Left renal cortex interstitium (tissue), 4 donors: ENCODE data around the gene AUTS2. TPM values are rescaled to one million over a fixed set of nuclear protein-coding genes. Genes with fewer than 3 reads are reported as not detected.
"Not testable (repeated sequence)": the region's sequence is repeated elsewhere in the genome, so short reads cannot be mapped to it uniquely, and the experiment has no call there.

ENCODE experiments used
- DNase-seq, 4 donors: peaks; one replicate each; pipeline ENCODE4 v3.0.0-alpha.2; 2013; ENCODE audit warnings: low read depth in 4 of 4, low spot score in 2 of 4, missing footprints in 1 of 4
- polyA plus RNA-seq, 4 donors: library from polyadenylated mRNA; unstranded; fragments of 120-200 nt; gene quantifications; one replicate each; pipeline ENCODE4 v1.2.1, GENCODE V29; 2013; ENCODE audit not compliant: insufficient read length in 4 of 4

The AUTS2 gene
- polyA plus RNA-seq, 4 donors, result 56.5 to 144 (median 82.8) TPM

DNA sequence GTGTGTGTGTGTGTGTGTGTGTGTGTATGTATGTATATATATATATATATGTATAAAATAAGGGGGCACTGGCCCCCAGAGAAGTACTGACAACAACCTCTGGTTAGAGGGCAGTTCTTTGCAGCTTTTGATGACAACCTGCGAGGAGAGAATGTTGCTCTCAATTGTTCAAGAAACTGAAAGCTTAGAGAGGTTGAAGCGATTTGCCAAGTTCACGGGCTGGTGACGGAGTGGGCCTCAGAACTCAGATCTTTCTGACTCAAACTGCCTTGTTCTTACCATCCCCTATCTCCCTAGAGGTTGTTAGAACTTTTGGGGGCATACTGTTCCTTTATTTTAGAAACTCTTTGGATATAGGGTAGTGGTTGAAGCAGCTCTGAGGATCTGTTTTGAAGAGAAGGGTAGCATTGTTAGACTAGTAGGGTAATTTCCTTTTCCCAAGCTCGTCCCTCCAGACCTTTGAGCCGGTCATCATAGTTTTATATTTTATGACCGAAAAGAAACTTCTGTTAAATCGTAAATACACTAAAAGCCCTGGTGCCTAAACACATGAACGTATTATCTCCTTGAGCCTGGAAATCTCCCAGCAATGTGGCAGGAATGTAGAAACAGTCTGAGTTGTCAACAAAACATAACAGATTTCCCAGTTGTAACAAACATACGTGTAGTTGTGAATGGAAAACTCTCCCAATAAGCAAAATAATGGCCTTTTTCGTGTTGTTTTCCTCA lies 992.0 kb downstream of the AUTS2 start:
- no peak for DNase-seq

DNA sequence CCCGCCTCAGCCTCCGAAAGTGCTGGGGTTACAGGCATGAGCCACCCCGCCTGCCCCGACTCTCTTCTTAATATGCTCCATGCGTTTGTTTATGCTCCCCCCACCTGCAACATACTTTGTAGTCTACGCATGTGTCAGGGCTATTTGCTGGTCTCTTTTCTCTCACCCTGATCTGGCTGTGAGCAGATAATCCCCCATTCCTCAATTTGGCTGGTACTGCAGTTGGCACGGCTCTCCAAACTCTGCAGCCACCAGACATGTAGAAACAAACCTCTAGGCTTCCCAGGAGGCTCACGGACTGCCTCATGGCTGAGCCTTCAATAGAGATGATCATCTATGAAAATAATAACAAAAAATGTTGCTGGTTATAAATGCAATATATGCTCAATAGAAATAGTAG lies 993.4 kb downstream of the AUTS2 start:
- no peak for DNase-seq

DNA sequence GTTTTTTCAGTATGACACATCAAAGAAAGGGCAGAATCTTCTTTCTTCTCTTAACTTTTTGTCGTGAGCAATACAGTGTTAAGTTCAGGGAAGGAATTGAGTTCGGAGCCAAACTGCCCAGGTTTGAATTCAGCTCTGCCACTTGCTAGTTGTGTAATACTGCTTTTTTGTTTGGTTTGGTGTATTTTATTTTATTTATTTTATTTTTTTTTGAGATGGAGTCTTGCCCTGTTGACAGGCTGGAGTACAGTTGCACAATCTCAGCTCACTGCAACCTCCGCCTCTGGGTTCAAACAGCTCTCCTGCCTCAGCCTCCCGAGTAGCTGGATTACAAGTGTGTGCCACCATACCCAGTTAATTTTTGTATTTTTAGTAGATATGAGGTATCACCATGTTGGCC lies 993.9 kb downstream of the AUTS2 start:
- DNase-seq, result no peak

DNA sequence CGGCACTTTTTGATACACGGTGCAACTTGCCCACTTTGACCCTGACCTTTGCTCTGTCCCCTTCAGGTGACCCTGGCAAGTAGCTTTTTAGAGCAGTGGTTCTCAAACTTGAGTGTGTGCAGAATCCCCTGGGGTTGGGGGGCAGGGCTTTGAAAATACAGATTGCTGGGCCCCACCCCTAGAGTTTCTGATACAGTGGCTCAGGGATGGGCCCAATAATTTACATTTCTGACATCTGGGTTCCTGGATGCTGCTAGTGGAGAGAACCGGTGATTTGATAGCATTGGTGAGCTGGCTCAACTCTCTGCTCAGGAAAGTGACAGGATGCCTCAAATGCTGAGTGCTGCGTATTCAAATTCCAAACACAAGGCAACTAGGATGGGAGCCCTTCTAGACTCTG lies 995.9 kb downstream of the AUTS2 start:
- no peak for DNase-seq

DNA sequence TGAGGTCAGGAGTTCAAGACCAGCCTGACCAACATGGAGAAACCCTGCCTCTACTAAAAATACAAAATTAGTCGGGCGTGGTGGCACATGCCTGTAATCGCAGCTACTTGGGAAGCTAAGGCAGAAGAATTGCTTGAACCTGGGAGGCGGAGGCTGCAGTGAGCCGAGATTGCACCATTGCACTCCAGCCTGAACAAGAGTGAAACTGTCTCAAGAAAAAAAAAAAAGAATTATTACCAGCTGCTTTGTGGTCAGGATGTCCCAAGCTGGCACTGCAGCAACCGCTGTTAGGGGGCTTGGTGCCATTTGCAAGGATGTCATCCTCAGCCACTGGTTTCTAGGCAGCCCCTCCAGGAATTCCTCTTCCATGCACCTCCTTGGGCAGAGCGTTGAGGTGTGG lies 996.6 kb downstream of the AUTS2 start:
- not testable (repeated sequence) for DNase-seq

DNA sequence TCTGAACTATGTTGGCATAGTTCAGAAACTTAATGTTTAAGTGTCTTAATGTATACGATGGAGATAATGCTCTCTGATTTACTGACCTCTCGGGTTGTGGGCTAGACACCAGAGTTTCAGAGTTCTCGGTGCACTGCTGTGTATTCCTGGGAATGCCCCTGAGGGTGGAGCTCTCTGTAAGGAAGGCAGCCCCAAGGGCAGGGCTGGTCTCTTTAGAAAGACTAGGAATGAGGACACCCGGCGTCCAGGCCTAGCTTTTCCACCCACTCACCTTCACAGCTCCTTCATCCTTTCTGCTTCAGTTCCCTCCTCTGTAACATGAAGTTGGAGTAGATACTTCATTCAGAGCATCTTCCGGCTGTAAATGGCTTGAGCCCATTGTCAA lies 997.1 kb downstream of the AUTS2 start:
- no peak for DNase-seq

DNA sequence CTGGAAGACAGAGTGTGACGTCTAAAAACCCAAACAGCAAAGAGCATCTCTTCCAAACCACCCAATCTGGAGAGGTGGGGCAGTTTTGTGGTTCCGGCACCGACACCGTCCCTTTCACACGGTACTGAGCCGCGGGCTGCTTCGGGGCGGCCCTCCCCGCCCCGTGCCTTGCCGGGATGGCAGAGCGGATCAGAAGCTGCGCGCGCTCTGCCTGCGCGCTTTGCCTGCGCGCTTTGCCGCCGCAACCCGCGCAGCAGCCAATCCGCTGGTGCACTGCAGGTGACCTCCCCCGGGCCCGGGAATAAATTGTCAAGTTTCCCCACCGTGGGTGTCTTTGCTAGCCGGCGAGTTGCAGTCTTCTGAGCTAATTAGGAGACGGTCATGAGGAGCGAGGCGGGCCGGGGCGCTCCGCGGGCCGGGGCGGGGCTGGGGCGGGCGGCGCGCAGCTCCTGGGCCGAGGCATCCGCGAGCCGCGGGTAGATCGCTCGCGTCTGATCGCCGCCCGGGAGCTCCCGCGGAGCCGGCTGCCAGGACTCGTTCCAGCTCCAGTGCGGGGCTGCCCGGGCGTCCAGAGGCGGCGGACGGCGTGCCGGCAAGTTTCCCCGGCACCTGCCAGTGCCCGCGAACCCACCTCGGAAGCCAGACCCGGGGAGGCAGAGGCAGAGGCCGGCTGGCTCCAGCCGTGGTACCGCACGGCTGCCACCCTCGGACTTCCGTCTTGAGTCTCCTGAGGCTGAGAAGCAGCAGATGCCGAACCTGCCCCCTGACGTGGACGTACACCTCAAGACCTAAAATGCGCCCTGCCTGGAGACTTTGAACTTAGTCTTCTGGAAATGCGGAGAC lies 997.7 kb downstream of the AUTS2 start:
- DNase-seq, result no peak

DNA sequence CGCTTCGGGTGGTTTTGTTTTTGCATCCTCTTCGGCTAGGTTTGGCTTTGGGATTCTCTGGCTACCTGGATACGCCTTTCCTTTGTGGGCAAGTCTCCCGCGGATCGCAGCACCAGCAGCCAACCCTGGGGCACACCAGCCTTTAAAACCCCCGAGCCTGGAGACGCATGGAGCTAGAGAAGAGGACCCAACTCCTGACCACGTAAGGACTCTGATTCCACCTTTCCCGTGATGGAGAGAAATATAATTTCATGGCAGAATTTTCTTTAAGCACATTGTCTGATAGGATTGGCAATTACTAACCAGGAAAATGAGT lies 998.3 kb downstream of the AUTS2 start:
- DNase-seq, result no peak

DNA sequence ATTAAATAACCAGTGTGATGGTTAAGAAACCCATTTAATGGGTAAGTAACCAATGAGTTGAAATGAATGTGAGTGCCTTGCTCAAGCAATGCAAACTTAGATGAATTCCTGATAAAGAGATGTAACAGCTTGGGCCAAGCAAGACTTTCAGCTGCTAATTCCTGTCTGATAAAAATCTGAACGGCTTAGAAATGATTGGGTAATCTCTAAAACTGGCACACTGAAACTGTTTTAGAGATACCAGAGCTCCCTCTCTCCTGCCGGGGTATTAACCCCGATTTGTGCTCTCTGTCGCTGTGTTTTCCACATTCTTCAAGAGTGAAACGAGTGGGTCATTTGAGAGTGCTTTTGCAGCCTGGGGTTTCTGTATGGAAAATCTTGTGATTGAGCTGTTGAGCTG lies 998.8 kb downstream of the AUTS2 start:
- no peak for DNase-seq

DNA sequence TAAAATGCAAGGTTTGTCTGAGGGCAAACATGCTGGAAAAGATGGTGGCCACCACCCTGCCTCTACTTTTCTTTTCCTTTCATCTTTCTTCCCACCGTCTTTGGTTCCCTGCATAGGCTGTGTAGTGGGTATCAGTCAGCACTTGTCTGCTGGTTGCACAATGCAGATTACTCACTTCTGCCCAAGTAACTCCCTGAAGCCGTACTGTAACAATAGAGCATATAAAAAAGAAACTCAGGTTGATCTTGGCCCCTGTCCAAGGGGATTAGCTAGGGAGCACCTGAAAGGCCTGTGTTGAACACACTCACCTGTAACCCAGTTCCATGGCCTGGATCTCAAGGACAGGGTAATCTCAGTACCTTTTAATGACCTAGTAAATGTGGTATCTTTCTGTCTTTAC lies 1000.7 kb downstream of the AUTS2 start:
- no peak for DNase-seq

DNA sequence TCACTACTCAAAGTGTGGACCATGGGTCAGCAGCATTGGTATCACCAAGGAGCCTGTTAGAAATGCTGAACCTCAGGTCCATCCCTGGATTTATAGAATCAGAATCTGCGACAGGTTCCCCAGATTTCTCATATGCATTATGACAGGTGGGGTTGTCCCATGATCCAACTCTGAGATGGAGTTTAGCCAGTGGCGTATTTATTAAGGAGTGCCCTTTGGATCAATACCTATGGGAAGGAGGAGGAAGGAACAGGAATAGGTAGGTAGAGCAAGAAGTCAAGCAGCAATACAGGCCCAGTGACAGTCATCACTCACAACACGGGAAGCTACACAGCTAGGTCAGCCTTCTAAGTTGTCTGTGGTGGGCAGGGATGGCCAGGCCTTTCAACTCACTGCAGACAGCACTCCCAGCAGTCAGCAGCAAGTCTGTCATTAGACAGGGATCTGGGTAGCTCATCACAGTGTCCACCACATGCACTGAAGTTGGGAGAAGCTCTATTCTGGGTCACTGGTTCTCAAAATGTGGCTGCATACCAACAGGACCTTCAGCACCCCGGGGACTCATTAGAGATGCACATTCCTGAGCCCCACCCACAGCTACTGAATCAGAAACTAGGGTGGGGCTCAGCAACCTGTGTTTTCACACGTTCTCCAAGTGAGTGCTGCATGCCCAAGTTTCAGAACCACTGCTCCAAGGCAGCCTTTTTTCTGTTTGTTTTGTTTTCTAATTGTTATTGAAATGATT lies 1001.3 kb downstream of the AUTS2 start:
- DNase-seq, result no peak

DNA sequence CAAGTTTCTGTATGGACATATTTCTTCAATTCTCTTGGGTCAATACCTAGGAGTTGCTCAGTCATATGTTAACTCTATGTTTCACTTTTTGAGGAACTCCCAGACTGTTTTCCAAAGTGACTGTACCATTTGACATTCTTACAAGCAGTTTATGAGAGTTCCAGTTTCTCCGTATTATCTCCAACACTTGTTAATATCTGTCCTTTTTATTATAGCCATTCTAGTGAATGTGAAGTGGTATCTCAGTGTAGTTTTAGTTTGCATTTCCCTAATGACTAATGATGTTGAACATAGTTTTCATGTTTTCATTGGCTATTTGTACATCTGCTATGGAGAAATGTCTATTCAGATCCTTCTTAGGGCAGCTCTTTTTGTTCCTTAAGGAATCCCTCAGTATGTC lies 1002.7 kb downstream of the AUTS2 start:
- DNase-seq, result no peak

DNA sequence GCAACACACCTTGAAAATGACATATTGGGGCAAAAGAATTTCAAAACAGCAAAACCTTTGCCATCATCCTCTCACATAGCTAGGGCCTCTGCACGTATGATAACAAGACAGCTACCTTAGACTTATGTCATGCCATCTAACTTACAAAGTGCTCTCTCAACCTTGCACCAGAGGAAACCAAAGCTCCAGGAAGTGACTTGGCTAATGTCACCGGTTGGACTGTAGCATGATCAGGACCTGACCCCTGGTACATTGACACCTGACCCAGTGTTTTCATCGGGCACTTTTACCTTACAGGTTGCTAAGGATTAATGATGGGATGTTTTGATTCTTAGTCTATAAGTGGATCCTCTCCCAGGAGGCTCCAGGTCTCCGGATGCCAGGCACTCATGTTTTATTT lies 1003.8 kb downstream of the AUTS2 start:
- DNase-seq, result no peak

DNA sequence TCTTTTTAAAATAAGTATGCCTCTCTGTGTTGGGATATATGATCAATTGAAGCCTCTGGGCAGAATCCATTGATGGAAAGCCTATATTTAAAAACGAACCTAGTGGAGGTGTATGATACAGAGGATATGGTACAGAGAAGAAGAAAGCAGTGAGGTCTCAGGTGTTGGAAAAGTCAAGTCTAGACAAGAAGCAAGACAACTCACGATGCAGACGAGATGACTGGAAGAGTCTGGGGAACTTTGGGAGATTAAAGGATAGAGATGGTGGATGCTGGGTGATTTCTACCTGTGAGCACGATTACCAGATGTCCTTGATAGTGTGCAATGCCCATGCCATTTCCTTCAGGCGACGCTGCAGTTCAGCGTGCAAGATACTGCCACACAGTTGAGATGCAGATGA lies 1009.0 kb downstream of the AUTS2 start:
- DNase-seq, result no peak

DNA sequence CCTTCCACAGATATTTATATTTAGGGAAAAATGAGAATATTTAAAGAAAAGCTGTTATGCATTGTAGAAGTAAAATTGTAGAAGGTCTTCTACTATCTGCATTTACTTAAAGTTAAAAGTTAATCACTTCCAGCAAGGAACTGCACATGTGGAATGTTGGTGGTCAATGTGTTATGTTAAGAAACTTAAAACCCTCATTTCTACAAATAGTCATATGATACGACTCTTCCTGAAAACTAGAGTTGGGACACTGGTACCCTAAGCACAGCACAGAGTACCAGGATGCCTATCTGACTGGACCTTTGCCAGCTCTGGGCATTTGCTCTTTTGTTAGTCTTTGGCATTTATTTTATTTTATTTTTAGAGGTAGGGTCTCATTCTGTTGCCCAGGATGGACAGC lies 1009.5 kb downstream of the AUTS2 start:
- DNase-seq, result no peak

DNA sequence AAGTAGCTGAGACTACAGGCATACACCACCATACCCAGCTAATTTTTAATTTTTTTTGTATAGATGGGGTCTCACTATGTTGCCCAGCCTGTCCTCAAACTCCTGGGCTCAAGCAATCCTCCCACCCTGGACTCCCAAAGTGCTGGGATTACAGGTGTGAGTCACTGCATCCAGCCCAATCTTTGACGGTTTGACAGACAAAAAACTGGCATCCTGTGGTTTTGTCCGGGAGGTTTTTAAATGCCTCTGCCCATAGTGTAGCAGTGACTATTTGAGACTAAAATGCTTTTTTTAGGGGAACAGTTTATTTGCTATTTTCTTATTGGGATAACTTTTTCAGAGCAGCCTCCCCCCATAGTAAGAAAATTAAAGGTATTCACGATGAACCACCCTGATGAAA lies 1010.0 kb downstream of the AUTS2 start:
- no peak for DNase-seq

DNA sequence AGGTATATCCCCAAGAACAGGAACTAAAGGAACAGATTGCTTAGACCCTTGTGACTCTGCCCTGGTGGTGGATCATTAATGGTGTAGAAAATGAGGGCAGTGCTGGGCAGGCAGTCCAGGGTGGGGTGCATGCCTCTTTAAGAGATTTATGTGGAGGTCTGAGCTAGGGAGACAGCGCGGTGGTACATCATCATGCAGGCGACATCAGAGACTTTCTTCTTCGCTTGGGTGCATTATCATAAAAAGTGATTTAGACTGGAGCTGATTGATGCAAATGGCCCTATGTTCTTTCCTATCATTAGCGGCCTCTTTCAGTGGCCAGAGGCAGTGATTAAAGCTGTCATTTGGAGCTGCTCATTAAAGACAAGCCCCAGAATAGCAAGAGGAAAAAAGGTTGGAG lies 1014.5 kb downstream of the AUTS2 start:
- no peak for DNase-seq

DNA sequence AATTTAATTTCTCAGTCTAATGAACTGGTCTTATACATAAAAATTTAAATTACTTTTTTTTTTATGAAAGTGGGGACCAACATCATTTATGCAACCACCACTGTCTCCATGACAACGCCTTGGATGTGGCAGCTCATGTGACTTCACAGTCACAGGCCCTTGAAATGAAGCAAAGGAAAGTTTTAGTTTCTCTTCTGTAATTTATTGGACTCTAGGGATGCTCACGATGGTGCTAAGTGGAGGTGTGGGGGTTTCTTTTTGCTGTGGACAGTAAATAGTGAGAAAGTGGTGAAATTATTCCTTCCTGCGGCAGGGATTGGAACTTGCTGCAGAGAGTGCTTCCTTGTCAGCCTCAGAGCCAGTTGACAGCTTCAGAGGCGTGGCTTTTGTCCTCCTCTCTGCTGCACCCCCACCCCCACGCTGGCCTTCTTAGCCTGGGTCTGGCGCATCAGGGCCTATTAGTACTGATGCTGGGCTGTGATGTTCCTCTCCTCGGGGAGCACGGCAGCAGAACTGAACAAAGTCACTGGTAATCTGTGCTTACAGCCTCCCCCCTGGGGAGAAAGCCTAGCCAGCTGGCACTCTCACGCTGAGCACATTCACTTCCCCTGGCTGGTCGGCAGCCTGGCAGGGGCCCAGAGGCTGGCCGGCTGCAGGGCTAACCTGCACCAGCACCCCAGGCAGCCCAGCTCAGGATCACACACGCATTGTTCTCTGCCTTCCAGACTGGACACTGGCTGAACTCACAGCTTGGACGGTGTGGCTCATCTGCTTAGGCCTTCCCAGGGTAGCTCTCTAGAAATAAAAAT lies 1016.2 kb downstream of the AUTS2 start:
- DNase-seq, result no peak

DNA sequence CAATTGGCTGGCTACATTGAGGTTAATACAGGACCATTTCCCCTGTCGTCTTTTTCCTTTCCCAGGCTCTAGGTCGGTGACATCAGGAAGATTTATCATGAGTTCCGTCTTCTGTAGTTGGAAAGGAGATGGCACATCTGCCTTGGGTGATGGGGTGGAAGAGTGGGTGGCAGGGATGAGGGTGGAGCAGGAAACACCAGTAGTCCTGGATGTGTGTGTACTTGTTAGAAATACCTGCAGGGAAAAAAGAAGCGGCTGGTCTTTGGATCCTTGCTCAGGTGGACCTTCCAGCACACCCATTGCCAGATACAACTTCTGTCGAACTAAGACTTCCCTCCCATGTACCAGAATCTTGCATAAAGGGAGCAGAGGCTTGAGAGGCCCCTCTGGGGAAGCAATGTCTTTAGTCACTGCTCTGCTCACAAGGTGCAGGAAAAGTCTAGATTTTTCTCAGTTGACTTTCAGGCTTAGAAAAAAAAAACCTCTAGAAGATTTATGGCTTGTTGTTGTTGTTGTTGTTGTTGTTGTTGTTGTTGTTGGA lies 1016.9 kb downstream of the AUTS2 start:
- DNase-seq, result no peak

DNA sequence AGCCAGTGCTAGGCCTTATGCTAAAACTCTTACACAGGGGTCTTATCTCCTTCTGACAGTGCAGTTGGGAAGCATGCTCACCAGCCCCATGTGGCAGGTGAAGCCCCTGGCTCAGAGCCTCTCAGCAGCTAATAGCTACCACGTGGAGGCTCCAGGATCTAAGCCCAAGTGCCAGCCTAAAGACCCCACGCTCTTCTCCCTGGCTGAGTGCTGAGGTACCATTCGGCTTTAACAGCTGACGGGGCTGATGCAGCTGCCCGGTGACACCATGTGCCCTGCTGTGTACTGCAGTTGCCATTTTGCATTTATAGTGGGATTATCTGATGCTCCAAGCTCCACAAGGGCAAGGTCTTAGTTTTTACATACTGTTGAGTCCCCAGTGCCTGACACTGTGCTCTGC lies 1017.9 kb downstream of the AUTS2 start:
- DNase-seq, result no peak

DNA sequence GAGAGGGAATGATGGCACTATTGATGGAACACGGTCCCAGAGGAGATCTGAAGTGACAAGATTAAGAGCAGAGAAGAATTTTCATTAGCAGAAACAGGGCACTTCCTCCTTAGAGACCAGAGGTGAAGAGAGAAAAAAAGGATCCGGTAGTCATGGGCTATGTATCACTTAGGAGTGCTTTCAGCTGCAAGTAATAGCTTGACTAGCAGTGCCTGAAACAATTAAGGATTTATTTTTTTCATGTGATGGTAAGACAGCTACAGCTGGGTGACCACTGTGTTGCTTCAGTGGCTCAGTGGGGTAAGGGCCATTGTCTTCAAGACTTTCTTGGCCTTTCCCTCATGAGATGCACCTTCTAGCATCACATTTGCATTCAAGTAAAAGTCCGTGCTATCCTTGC lies 1018.5 kb downstream of the AUTS2 start:
- no peak for DNase-seq
